Natural killer cell treated with Interleukin-12 subunit alpha and Interleukin-12 subunit beta and Interleukin-15 and Interleukin-18, amount 100 ng/mL, for 72 hours (primary cell): Measurements from ENCODE around the gene ELOVL7. TPM values are rescaled to one million over a fixed set of nuclear protein-coding genes. Genes with fewer than 3 reads are reported as not detected.
"Not testable (repeated sequence)": the region's sequence is repeated elsewhere in the genome, so short reads cannot be mapped to it uniquely, and the experiment has no call there.

Experiments used
- ATAC-seq, 2 donors: fragments of 150-1000 bp; cut with Tn5 transposase in 1 of 2; sonication (Bioruptor Pico), chemical (Tn5 transposase) in 1 of 2; 2 replicates each; pipeline ENCODE4 v1.10.0; 2021
- DNase-seq: peaks from one replicate; pipeline ENCODE4 v3.0.0; 2022; ENCODE audit warnings: low spot score
- H3K27ac Mint-ChIP-seq, 2 donors: 1 replicate in 1 of 2; 2 replicates in 1 of 2; pipeline ENCODE4 v1.8.0; 2022; ENCODE audit warnings: mixed read lengths in 2 of 2, mild to moderate bottlenecking in 1 of 2, moderate library complexity in 1 of 2
- H3K27me3 Mint-ChIP-seq, 2 donors: 1 replicate in 1 of 2; 2 replicates in 1 of 2; pipeline ENCODE4 v1.8.0; 2022; ENCODE audit warnings: mixed read lengths in 2 of 2
- H3K36me3 Mint-ChIP-seq: one replicate; pipeline ENCODE4 v1.8.0; 2022; ENCODE audit warnings: mixed read lengths
- H3K4me1 Mint-ChIP-seq, 2 donors: 1 replicate in 1 of 2; 2 replicates in 1 of 2; pipeline ENCODE4 v1.8.0; 2022; ENCODE audit warnings: low read depth in 2 of 2, mixed read lengths in 2 of 2, mild to moderate bottlenecking in 1 of 2
- H3K4me3 Mint-ChIP-seq: one replicate; pipeline ENCODE4 v1.8.0; 2022; ENCODE audit warnings: mixed read lengths
- H3K9me3 Mint-ChIP-seq: 2 replicates; pipeline ENCODE4 v1.8.0; 2022; ENCODE audit warnings: mixed read lengths
- total RNA-seq, 2 donors: library from RNA; stranded (reverse); gene quantifications; one replicate each; pipeline ENCODE4 v1.2.3, GENCODE V29; 2022

Gene ELOVL7
- total RNA-seq, 2 donors from 2014 or later = 0.42 TPM; not detected in 1

DNA sequence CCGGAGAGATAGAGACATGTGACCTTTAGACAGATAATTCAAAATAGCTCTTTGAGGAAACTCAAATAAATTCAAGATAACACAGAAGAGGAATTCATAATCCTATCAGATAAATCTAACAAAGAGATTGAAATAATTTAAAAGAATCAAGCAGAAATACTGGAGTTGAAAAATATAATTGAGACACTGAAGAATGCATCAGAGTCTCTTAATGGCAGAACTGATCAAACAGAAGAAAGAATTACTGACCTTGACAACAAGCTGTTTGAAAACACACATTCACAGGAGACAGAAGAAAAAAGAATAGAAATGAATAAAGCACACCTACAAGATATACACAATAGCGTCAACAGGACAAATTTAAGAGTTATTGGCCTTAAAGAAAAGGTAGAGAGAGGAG, 103.7 kb downstream of the ELOVL7 start:
- Mint-ChIP-seq H3K27me3 (peaks cover 3 to 5% of the 10 kb centered on the region in 2 donors), H3K9me3 (peaks cover 8% of the 10 kb centered on the region), H3K27ac (no peak overlapping the region), H3K4me1 (no peaks in the 10 kb centered on the region), H3K4me3 (no peak overlapping the region), H3K36me3 (peaks cover 10% of the 10 kb centered on the region)
- ATAC-seq (no peak), DNase-seq (no peak)

- Mint-ChIP-seq H3K27me3 (no peaks in the 10 kb centered on the region), H3K9me3 (peaks cover 8% of the 10 kb centered on the region), H3K27ac (no peak overlapping the region), H3K36me3 (peaks cover 10% of the 10 kb centered on the region), H3K4me1 (no peaks in the 10 kb centered on the region), H3K4me3 (no peak overlapping the region)
- DNase-seq (no peak), ATAC-seq (no peak)
Observed at GRCh38 chr5:60738933-60739332, 105.1 kb downstream of the ELOVL7 start.

DNA sequence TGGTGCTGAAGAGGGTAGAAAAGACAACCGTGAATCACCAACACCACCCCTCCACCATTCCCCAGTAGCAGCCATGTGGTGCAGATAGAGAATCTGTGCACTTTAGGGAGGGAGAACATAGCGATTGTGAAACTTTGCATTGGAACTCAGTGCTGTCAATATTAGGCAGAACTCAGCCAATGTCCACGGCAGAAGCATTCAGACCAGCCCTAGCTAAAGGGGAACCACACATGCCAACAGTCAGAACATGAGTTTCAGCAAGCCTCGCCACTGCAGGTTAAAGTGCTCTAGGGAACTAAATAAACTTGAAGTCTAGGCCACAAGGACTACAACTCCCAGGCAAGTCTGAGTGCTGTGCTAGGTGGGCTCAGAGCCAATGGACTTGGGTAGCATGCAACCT, 105.6 kb downstream of the ELOVL7 start:
- no peak overlapping the region for H3K4me3 Mint-ChIP-seq
- H3K4me1 Mint-ChIP-seq = no peaks in the 10 kb centered on the region
- peaks cover 10% of the 10 kb centered on the region for H3K36me3 Mint-ChIP-seq
- no peaks in the 10 kb centered on the region for H3K27me3 Mint-ChIP-seq
- H3K27ac Mint-ChIP-seq = no peak overlapping the region
- H3K9me3 Mint-ChIP-seq = peaks cover 8% of the 10 kb centered on the region
- no peak for ATAC-seq
- no peak for DNase-seq

DNA sequence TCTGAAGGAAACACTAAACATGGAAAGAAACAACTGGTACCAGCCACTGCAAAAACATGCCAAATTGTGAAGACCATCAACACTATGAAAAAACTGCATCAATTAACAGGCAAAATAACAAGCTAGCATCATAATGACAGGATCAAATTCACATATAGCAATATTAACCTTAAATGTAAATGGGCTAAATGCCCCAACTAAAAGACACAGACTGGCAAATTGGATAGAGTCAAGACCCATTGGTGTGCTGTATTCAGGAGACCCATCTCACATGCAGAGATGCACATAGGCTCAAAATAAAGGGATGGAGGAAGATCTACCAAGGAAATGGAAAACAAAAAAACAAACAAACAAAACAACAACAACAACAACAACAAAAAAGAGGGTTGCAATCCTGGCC, 113.2 kb downstream of the ELOVL7 start:
- not testable (repeated sequence) for H3K36me3 Mint-ChIP-seq, DNase-seq, H3K9me3 Mint-ChIP-seq, H3K27ac Mint-ChIP-seq, H3K4me3 Mint-ChIP-seq, H3K4me1 Mint-ChIP-seq, ATAC-seq
- H3K27me3 Mint-ChIP-seq = peaks cover 9 to 31% of the 10 kb centered on the region in 2 donors

GRCh38 chr5:60727033-60727679, 116.9 kb downstream of the ELOVL7 start:
- no peak overlapping the region for H3K27ac Mint-ChIP-seq
- DNase-seq (no peak), ATAC-seq (no peak)
- H3K4me3 Mint-ChIP-seq = no peak overlapping the region
- peaks cover 3% of the 10 kb centered on the region for H3K9me3 Mint-ChIP-seq
- no peaks in the 10 kb centered on the region for H3K4me1 Mint-ChIP-seq
- no peaks in the 10 kb centered on the region for H3K36me3 Mint-ChIP-seq
- H3K27me3 Mint-ChIP-seq = peaks cover 9 to 31% of the 10 kb centered on the region in 2 donors

DNA sequence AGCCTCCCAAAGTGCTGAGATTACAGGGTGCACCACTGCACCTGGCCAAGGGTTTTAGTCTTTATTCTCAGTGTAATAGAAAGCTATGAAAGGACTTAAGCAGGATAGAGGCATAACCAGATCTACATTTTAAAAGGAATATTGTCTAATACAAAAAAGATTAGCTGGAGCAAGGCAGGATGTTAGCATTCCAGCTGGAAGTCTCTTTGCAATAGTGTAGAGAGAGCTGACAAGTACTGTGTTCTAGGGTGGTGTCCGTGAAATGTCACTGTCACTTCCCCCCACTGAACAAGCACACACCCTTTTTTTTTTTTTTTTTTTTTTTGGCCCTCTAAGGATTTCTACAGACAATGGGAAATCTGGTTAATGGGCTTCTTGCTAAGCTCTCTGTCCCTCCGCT, 119.9 kb downstream of the ELOVL7 start:
- no peaks in the 10 kb centered on the region for H3K4me1 Mint-ChIP-seq
- H3K4me3 Mint-ChIP-seq = no peak overlapping the region
- no peaks in the 10 kb centered on the region for H3K9me3 Mint-ChIP-seq
- H3K27me3 Mint-ChIP-seq = peaks cover 10 to 33% of the 10 kb centered on the region in 2 donors
- H3K36me3 Mint-ChIP-seq = no peaks in the 10 kb centered on the region
- no peak overlapping the region for H3K27ac Mint-ChIP-seq
- no peak for ATAC-seq
- DNase-seq = no peak

DNA sequence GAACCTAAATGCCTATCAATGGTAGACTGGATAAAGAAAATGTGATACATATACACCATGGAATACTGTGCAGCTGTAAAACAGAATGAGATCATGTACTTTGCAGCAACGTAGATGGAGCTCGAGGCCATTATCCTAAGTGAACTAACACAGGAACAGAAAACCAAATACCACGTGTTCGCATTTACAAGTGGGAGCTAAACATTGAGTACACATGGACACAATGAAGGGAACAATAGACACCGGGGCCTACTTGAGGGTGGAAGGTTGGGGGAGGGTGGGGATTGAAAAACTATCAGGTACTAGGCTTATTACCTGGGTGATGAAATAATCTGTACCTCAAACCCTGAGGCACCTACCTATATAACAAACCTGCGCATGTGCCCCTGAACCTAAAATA, 121.7 kb downstream of the ELOVL7 start:
- Mint-ChIP-seq H3K9me3 (peaks cover 2% of the 10 kb centered on the region), H3K4me3 (no peak overlapping the region), H3K4me1 (no peaks in the 10 kb centered on the region), H3K27me3 (peaks cover 14 to 27% of the 10 kb centered on the region in 2 donors), H3K36me3 (no peaks in the 10 kb centered on the region), H3K27ac (no peak overlapping the region)
- no peak for ATAC-seq
- DNase-seq = no peak

GRCh38 chr5:60719329-60719728, 124.7 kb downstream of the ELOVL7 start:
- H3K27me3 Mint-ChIP-seq = peaks cover 20 to 32% of the 10 kb centered on the region in 2 donors
- DNase-seq (no peak), ATAC-seq (no peak)
- no peak overlapping the region for H3K27ac Mint-ChIP-seq
- H3K9me3 Mint-ChIP-seq = peaks cover 6% of the 10 kb centered on the region
- no peaks in the 10 kb centered on the region for H3K4me1 Mint-ChIP-seq
- no peaks in the 10 kb centered on the region for H3K36me3 Mint-ChIP-seq
- H3K4me3 Mint-ChIP-seq = no peak overlapping the region

- ATAC-seq = no peak
- Mint-ChIP-seq H3K9me3 (peaks cover 6% of the 10 kb centered on the region), H3K4me1 (no peaks in the 10 kb centered on the region), H3K36me3 (no peaks in the 10 kb centered on the region), H3K27me3 (peaks cover 21 to 34% of the 10 kb centered on the region in 2 donors), H3K27ac (no peak overlapping the region), H3K4me3 (no peak overlapping the region)
- no peak for DNase-seq
Observed at GRCh38 chr5:60718166-60718892, 125.7 kb downstream of the ELOVL7 start.

- H3K9me3 Mint-ChIP-seq, ATAC-seq, DNase-seq, H3K4me3 Mint-ChIP-seq, H3K27ac Mint-ChIP-seq, H3K4me1 Mint-ChIP-seq, H3K36me3 Mint-ChIP-seq: not testable (repeated sequence)
- peaks cover 26 to 36% of the 10 kb centered on the region in 2 donors for H3K27me3 Mint-ChIP-seq
Observed at GRCh38 chr5:60715201-60715928, 128.7 kb downstream of the ELOVL7 start.

- no peak overlapping the region for H3K4me3 Mint-ChIP-seq
- H3K27me3 Mint-ChIP-seq = peaks cover 19 to 31% of the 10 kb centered on the region in 2 donors
- no peaks in the 10 kb centered on the region for H3K4me1 Mint-ChIP-seq
- no peaks in the 10 kb centered on the region for H3K36me3 Mint-ChIP-seq
- no peak for DNase-seq
- no peak overlapping the region for H3K27ac Mint-ChIP-seq
- ATAC-seq = no peak
- peaks cover 6% of the 10 kb centered on the region for H3K9me3 Mint-ChIP-seq
Observed at GRCh38 chr5:60712950-60713349, 131.1 kb downstream of the ELOVL7 start.

DNA sequence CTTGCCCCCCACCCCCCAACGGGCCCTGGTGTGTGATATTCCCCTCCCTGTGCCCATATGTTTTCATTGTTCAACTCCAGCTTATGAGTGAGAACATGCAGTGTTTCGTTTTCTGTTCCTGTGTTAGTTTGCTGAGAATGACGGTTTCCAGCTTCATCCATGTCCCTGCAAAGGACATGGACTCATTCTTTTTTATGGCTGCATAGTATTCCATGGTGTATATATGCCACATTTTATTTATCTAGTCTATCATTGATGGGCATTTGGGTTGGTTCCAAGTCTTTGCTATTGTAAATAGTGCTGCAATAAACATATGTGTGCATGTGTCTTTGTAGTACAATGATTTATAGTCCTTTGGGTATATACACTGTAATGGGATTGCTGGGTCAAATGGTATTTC, 132.2 kb downstream of the ELOVL7 start:
- H3K9me3 Mint-ChIP-seq, H3K36me3 Mint-ChIP-seq, ATAC-seq, H3K27ac Mint-ChIP-seq, H3K4me1 Mint-ChIP-seq, H3K4me3 Mint-ChIP-seq, DNase-seq: not testable (repeated sequence)
- peaks cover 16 to 31% of the 10 kb centered on the region in 2 donors for H3K27me3 Mint-ChIP-seq

GRCh38 chr5:60710362-60710761, 133.7 kb downstream of the ELOVL7 start:
- ATAC-seq (no peak), DNase-seq (no peak)
- Mint-ChIP-seq H3K4me1 (no peaks in the 10 kb centered on the region), H3K4me3 (no peak overlapping the region), H3K27ac (no peak overlapping the region), H3K27me3 (peaks cover 16 to 31% of the 10 kb centered on the region in 2 donors), H3K36me3 (no peaks in the 10 kb centered on the region), H3K9me3 (peaks cover 3% of the 10 kb centered on the region)

- Mint-ChIP-seq H3K36me3 (no peaks in the 10 kb centered on the region), H3K4me1 (peaks cover 6% of the 10 kb centered on the region in 2 donors), H3K27me3 (peaks cover 0 to 11% of the 10 kb centered on the region in 2 donors), H3K4me3 (no peak overlapping the region), H3K9me3 (no peaks in the 10 kb centered on the region), H3K27ac (no peak overlapping the region)
- DNase-seq = no peak
- ATAC-seq = no peak
Observed at GRCh38 chr5:60705144-60705543, 138.9 kb downstream of the ELOVL7 start.
